ENCODE data around the gene LIME1. TPM values are rescaled to one million over a fixed set of nuclear protein-coding genes. Genes with fewer than 3 reads are reported as not detected.

Gene LIME1
- total RNA-seq, 6 experiments from 2014 or later: 37.0 to 118 (median 65.5) TPM

DNA sequence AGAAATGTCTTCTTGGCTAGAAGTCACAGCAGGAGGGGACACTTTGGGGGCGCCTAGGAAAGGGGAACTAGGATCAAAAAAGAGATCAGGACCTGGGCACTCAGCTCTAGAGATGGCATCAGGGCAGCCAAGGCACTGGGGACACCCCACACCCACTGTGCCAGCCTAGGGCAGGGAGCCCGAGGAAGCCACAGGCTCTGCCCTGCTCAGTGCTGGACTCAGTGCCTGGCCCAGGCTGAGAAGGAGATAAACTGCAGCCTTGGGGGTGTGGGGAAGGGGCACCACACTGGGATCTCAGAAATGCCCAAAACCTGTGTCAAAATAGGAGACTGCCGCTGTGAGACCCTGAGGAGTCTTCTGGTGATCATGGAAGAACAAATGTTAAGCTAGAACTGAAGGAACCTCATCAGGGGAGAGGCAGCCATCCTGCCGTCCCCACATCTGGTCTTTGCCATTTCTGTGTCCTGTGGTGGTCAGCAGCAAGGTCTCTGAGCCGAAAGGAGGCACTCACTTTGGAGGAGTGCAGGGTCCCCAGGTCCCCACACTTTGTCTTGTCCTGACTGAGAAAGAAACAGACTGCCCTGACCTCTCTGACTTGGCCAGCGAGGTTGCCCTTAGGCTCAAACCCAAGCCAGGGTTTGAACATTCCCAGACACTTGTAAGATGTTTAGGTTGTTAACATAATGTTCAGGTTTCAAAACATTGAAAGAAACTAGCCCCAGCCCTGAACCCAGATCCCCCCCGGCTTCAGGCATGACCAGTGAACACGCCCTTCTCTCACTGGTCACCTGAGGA, 31.0 kb upstream of the LIME1 start:
- intact Hi-C loops (cut with DNase I): no loop called here
- peak in 1 of 3 donors; percentile 33 for DNase-seq
- WGBS (ENCODE audit: insufficient coverage, low coverage, low lambda C conversion rate, missing lambda C conversion rate): 100% methylated on average over 1 of the region's 8 CpGs

GRCh38 chr20:63706027-63706695, 30.3 kb upstream of the LIME1 start:
- Histone ChIP-seq H3K27ac (peak overlapping the region in 1 of 3 donors; percentile 86), H3K36me3 (peaks cover 0 to 24% (median 8%) of the 10 kb centered on the region in 4 donors), H3K9me3 (no peaks in the 10 kb centered on the region), H3K27me3 (no peaks in the 10 kb centered on the region), H3K4me1 (peaks cover 0 to 18% (median 4%) of the 10 kb centered on the region in 4 donors), H3K4me3 (peak overlapping the region; percentile 98 to 99 (median 99))
- peak in 1 of 3 donors; percentile 45 for DNase-seq
- WGBS (ENCODE audit: insufficient coverage, low coverage, low lambda C conversion rate, missing lambda C conversion rate): 67% methylated on average over 5 of the region's 12 CpGs
- ATAC-seq: no peak
- intact Hi-C loops (cut with DNase I): no loop called here
- no peak for TF ChIP-seq POLR2A (IDR thresholded peaks at IDR 0.05)
- TF ChIP-seq CTCF (IDR thresholded peaks at IDR 0.05): no peak

More for the DNA sequence above, 31.0 kb upstream of the LIME1 start:
- TF ChIP-seq POLR2A (IDR thresholded peaks at IDR 0.05) (no peak), CTCF (IDR thresholded peaks at IDR 0.05) (no peak)
- Histone ChIP-seq H3K27me3 (no peaks in the 10 kb centered on the region), H3K4me1 (peaks cover 0 to 18% (median 4%) of the 10 kb centered on the region in 4 donors), H3K9me3 (no peaks in the 10 kb centered on the region), H3K4me3 (no peak overlapping the region), H3K27ac (no peak overlapping the region), H3K36me3 (peaks cover 0 to 24% (median 8%) of the 10 kb centered on the region in 4 donors)
- ATAC-seq: no peak

GRCh38 chr20:63706852-63707557, 29.5 kb upstream of the LIME1 start:
- DNase-seq: peak; percentile 73 to 77 (median 74)
- intact Hi-C loops (cut with DNase I): no loop called here
- H3K4me1 ChIP-seq: peaks cover 0 to 18% (median 4%) of the 10 kb centered on the region in 4 donors

More at GRCh38 chr20:63706852-63707557, 29.5 kb upstream of the LIME1 start:
- peak; percentile 40 to 57 (median 51) for TF ChIP-seq CTCF (IDR thresholded peaks at IDR 0.05)
- TF ChIP-seq POLR2A (IDR thresholded peaks at IDR 0.05): no peak
- Histone ChIP-seq H3K27ac (peak overlapping the region; percentile 67 to 86 (median 79)), H3K9me3 (no peaks in the 10 kb centered on the region), H3K4me3 (peak overlapping the region; percentile 98 to 99 (median 99)), H3K27me3 (no peaks in the 10 kb centered on the region), H3K36me3 (peaks cover 0 to 24% (median 9%) of the 10 kb centered on the region in 4 donors)
- WGBS (ENCODE audit: insufficient coverage, low coverage, low lambda C conversion rate, missing lambda C conversion rate): under 1% methylated on average over 16 of the region's 56 CpGs
- ATAC-seq: peak; percentile 58 to 74 (median 70)
